K562 (cell line): ENCODE measurements around the gene SPTBN4. TPM values are rescaled to one million over a fixed set of nuclear protein-coding genes. Genes with fewer than 3 reads are reported as not detected.

Source experiments
- ARID3B ChIP-seq: fragments of 250-450 bp; sonication (Bioruptor Pico); IDR thresholded peaks from 2 replicates; pipeline ENCODE4 v1.4.0; 2020; ENCODE audit warnings: borderline replicate concordance
- E2F1 ChIP-seq: sonication (generic); formaldehyde crosslinking; IDR thresholded peaks from 2 replicates; pipeline ENCODE4 v1.8.1; 2023; ENCODE audit warnings: mild to moderate bottlenecking, missing genetic modification reagents, moderate library complexity
- FOXK2 ChIP-seq, 2 experiments: fragments of 450-650 bp; IDR thresholded peaks in 1 of 2; conservative IDR thresholded peaks in 1 of 2; 2 replicates each; pipeline ENCODE4 v1.6.1; 2016; ENCODE audit warnings: low read depth in 2 of 2, mild to moderate bottlenecking in 1 of 2
- GATAD2A ChIP-seq: fragments of 450-650 bp; IDR thresholded peaks from 2 replicates; pipeline ENCODE4 v1.6.1; 2017
- HCFC1 ChIP-seq: IDR thresholded peaks from 2 replicates; pipeline ENCODE4 v1.6.1; 2012; ENCODE audit warnings: low read depth, low read length, improper control_type of control experiment
- HLTF ChIP-seq: fragments of 450-650 bp; IDR thresholded peaks from 2 replicates; pipeline ENCODE4 v1.6.1; 2016
- IFI16 ChIP-seq: fragments of 250-450 bp; sonication (Bioruptor Pico); IDR thresholded peaks from 2 replicates; pipeline ENCODE4 v2.1.2; 2022; ENCODE audit warnings: mild to moderate bottlenecking, inconsistent platforms
- MCM3 ChIP-seq: fragments of 450-650 bp; IDR thresholded peaks from 2 replicates; pipeline ENCODE4 v1.6.1; 2016
- MTA3 ChIP-seq: fragments of 450-650 bp; formaldehyde crosslinking; IDR thresholded peaks from 2 replicates; pipeline ENCODE4 v1.6.1; 2017; ENCODE audit warnings: mild to moderate bottlenecking, borderline replicate concordance
- PBX2 ChIP-seq, 2 experiments: IDR thresholded peaks in 1 of 2; conservative IDR thresholded peaks in 1 of 2; 2 replicates each; pipeline ENCODE4 v1.6.1; 2016; ENCODE audit warnings: low read depth in 2 of 2, mild to moderate bottlenecking in 1 of 2, missing compliant biosample characterization in 1 of 2, missing genetic modification characterization in 1 of 2, moderate library complexity in 1 of 2
- PTBP1 ChIP-seq: fragments of 200-400 bp; formaldehyde crosslinking; IDR thresholded peaks from 2 replicates; pipeline ENCODE4 v1.6.1; 2017; ENCODE audit warnings: low read depth, low read length
- SIN3B ChIP-seq: fragments of 450-650 bp; IDR thresholded peaks from 2 replicates; pipeline ENCODE4 v1.6.1; 2017; ENCODE audit warnings: low read depth, mild to moderate bottlenecking, moderate library complexity
- SMARCA4 ChIP-seq: fragments of 450-650 bp; IDR thresholded peaks from 2 replicates; pipeline ENCODE4 v1.6.1; 2016
- SPI1 ChIP-seq: IDR thresholded peaks from 2 replicates; pipeline ENCODE4 v1.6.1; 2011; ENCODE audit warnings: low read depth, low read length, control low read depth, borderline replicate concordance
- THRB ChIP-seq: fragments of 450-650 bp; formaldehyde crosslinking; conservative IDR thresholded peaks from 2 replicates; pipeline ENCODE4 v1.4.0; 2022; ENCODE audit warnings: mild to moderate bottlenecking, missing genetic modification characterization
- ZBTB7A ChIP-seq: IDR thresholded peaks from 2 replicates; pipeline ENCODE4 v1.6.1; 2011; ENCODE audit warnings: low read depth, mild to moderate bottlenecking, low read length, moderate library complexity, borderline replicate concordance; ENCODE audit not compliant: control insufficient read depth
- ZFP91 ChIP-seq: sonication (generic); formaldehyde crosslinking; IDR thresholded peaks from 2 replicates; pipeline ENCODE4 v1.8.0; 2022; ENCODE audit warnings: mild to moderate bottlenecking, missing genetic modification reagents
- ZNF655 ChIP-seq: fragments of 250-450 bp; sonication (Bioruptor Pico); IDR thresholded peaks from 2 replicates; pipeline ENCODE4 v1.5.0; 2021
- polyA plus RNA-seq, 8 experiments: library from polyadenylated mRNA; depleted of rRNA in 4 of 8; stranded (reverse) in 5 of 8; unstranded in 3 of 8; fragments of >200 nt; fragmentation: Nextera tagmentation in 2 of 8; fragmentation: Illumina TruSeq in 1 of 8; extraction: Ambion mirVana in 2 of 8; extraction: Trizol in 1 of 8; gene quantifications; 2 replicates each; pipeline versions ENCODE4 v1.2.1 to v1.2.3, GENCODE V29; 2011 to 2014; ENCODE audit warnings: inconsistent platforms in 1 of 8, missing spikeins in 1 of 8
- total RNA-seq, 7 experiments: library from RNA; depleted of rRNA in 6 of 7; stranded (reverse); fragments of >200 nt in 6 of 7; fragmentation: Illumina TruSeq in 2 of 7; extraction: Trizol in 2 of 7; gene quantifications; 2 replicates each; pipeline versions ENCODE4 v1.2.1 to v1.2.3, GENCODE V29; 2011 to 2021; ENCODE audit warnings: low replicate concordance in 1 of 7

SPTBN4 gene
- total and polyA plus RNA-seq, 9 of the 15 experiments (the other 6 are each of a cell fraction or from before 2014, with no cell fraction given), result 0.01 to 1.5 (median 0.86) TPM

- TF ChIP-seq ARID3B (CRISPR knock-in tag) (no peak), THRB (CRISPR knock-in tag) (0 out of 2 replicates have a peak, but pooled peaks have one; percentile 67), HLTF (no peak), PBX2 (CRISPR knock-in tag; IDR thresholded peaks at IDR 0.05; ENCODE audit: low read depth) (no peak), PBX2 (tag; conservative IDR thresholded peaks at IDR 0.05; ENCODE audit: low read depth) (no peak), SMARCA4 (peak; percentile 50; the same call in 1 of the 2 replicates), ZFP91 (CRISPR knock-in tag) (no peak), PTBP1 (no peak), IFI16 (CRISPR knock-in tag) (no peak), GATAD2A (peak; percentile 80), FOXK2 (conservative IDR thresholded peaks at IDR 0.05 in 1 of 2, IDR thresholded peaks at IDR 0.05 in 1 of 2; ENCODE audit: low read depth in 2 of 2) (no peak), ZBTB7A (peak; percentile 95), ZNF655 (no peak), E2F1 (CRISPR knock-in tag) (no peak; the same call in 1 of the 2 replicates), SPI1 (no peak; the same call in 1 of the 2 replicates), MTA3 (0 out of 2 replicates have a peak, but pooled peaks have one; percentile 12), HCFC1 (no peak), SIN3B (no peak), MCM3 (no peak)
Measured at GRCh38 chr19:40444825-40445312, 21.9 kb upstream of the SPTBN4 start (continued).
